ENCODE data around the gene ZIC4.

ZIC4 gene

GRCh38 chr3:147400111-147400510 is 6.2 kb downstream of the ZIC4 start:
- no peaks in the 10 kb centered on the region for H3K79me2 ChIP-seq (ENCODE audit: control insufficient read depth, insufficient read depth, low read length)
- H2BK120ac ChIP-seq (ENCODE audit: low read depth, low read length), result no peak overlapping the region
- H3K23ac ChIP-seq (ENCODE audit: low read length), result no peak overlapping the region
- H3K4me2 ChIP-seq (ENCODE audit: low read length), result no peak overlapping the region
- no peak overlapping the region for H2BK5ac ChIP-seq (ENCODE audit: low read length)
- no peak overlapping the region for H3K4ac ChIP-seq (ENCODE audit: low read depth, low read length)
- H3K9ac ChIP-seq (ENCODE audit: low read length), result no peak overlapping the region
- no peak overlapping the region for H4K8ac ChIP-seq (ENCODE audit: low read depth, low read length)
- no peak overlapping the region for H4K5ac ChIP-seq (ENCODE audit: low read length)
- H3K56ac ChIP-seq (ENCODE audit: low read length), result no peak overlapping the region
- H3K4me3 ChIP-seq (ENCODE audit: low read length), result no peak overlapping the region
- no peaks in the 10 kb centered on the region for H3K4me1 ChIP-seq (ENCODE audit: control insufficient read depth, low read depth, low read length)
- no peaks in the 10 kb centered on the region for H3K36me3 ChIP-seq (ENCODE audit: control insufficient read depth, insufficient read depth, low read length)
- no peak for DNase-seq
- H2BK15ac ChIP-seq (replicated peaks; ENCODE audit: low read depth), result no peak overlapping the region
- no peak overlapping the region for H2AK5ac ChIP-seq (ENCODE audit: low read length)
- H3K79me1 ChIP-seq (ENCODE audit: low read length), result no peaks in the 10 kb centered on the region
- no peak overlapping the region for H3K18ac ChIP-seq (ENCODE audit: low read length)
- H3K27ac ChIP-seq (ENCODE audit: low read depth, low read length), result no peak overlapping the region
- H3K27me3 ChIP-seq (ENCODE audit: insufficient read depth, low read length, poor library complexity), result peaks cover 68% of the 10 kb centered on the region

- no peaks in the 10 kb centered on the region for H3K79me1 ChIP-seq (ENCODE audit: low read length)
- peak; percentile 9 for DNase-seq
- no peaks in the 10 kb centered on the region for H3K36me3 ChIP-seq (ENCODE audit: control insufficient read depth, insufficient read depth, low read length)
- H2BK5ac ChIP-seq (ENCODE audit: low read length), result no peak overlapping the region
- H3K9ac ChIP-seq (ENCODE audit: low read length), result no peak overlapping the region
- H3K79me2 ChIP-seq (ENCODE audit: control insufficient read depth, insufficient read depth, low read length), result no peaks in the 10 kb centered on the region
- H3K4ac ChIP-seq (ENCODE audit: low read depth, low read length), result no peak overlapping the region
- no peak overlapping the region for H4K8ac ChIP-seq (ENCODE audit: low read depth, low read length)
- no peak overlapping the region for H2BK15ac ChIP-seq (replicated peaks; ENCODE audit: low read depth)
- no peak overlapping the region for H3K4me2 ChIP-seq (ENCODE audit: low read length)
- peaks cover 68% of the 10 kb centered on the region for H3K27me3 ChIP-seq (ENCODE audit: insufficient read depth, low read length, poor library complexity)
- H3K4me3 ChIP-seq (ENCODE audit: low read length), result no peak overlapping the region
- H2AK5ac ChIP-seq (ENCODE audit: low read length), result no peak overlapping the region
- no peak overlapping the region for H3K27ac ChIP-seq (ENCODE audit: low read depth, low read length)
- H2BK120ac ChIP-seq (ENCODE audit: low read depth, low read length), result no peak overlapping the region
- H3K23ac ChIP-seq (ENCODE audit: low read length), result no peak overlapping the region
- peaks cover 3% of the 10 kb centered on the region for H3K4me1 ChIP-seq (ENCODE audit: control insufficient read depth, low read depth, low read length)
- no peak overlapping the region for H3K18ac ChIP-seq (ENCODE audit: low read length)
- no CpG with 5 or more reads among the region's 2 CpGs for WGBS (ENCODE audit: extremely low coverage, insufficient coverage, low lambda C conversion rate)
- H4K5ac ChIP-seq (ENCODE audit: low read length), result no peak overlapping the region
- no peak overlapping the region for H3K56ac ChIP-seq (ENCODE audit: low read length)
Observed at GRCh38 chr3:147398813-147399534, 7.4 kb downstream of the ZIC4 start.

- H4K8ac ChIP-seq (ENCODE audit: low read depth, low read length), result no peak overlapping the region
- H2BK5ac ChIP-seq (ENCODE audit: low read length), result no peak overlapping the region
- H3K36me3 ChIP-seq (ENCODE audit: control insufficient read depth, insufficient read depth, low read length), result no peaks in the 10 kb centered on the region
- H3K79me1 ChIP-seq (ENCODE audit: low read length), result no peaks in the 10 kb centered on the region
- H3K4me1 ChIP-seq (ENCODE audit: control insufficient read depth, low read depth, low read length), result peaks cover 3% of the 10 kb centered on the region
- DNase-seq, result peak; percentile 73
- no peaks in the 10 kb centered on the region for H3K79me2 ChIP-seq (ENCODE audit: control insufficient read depth, insufficient read depth, low read length)
- H3K4me3 ChIP-seq (ENCODE audit: low read length), result no peak overlapping the region
- H3K27me3 ChIP-seq (ENCODE audit: insufficient read depth, low read length, poor library complexity), result peaks cover 61% of the 10 kb centered on the region
- H3K27ac ChIP-seq (ENCODE audit: low read depth, low read length), result no peak overlapping the region
- no peak overlapping the region for H2BK15ac ChIP-seq (replicated peaks; ENCODE audit: low read depth)
- H3K56ac ChIP-seq (ENCODE audit: low read length), result no peak overlapping the region
- H4K5ac ChIP-seq (ENCODE audit: low read length), result no peak overlapping the region
- peak overlapping the region; percentile 13 for H3K4me2 ChIP-seq (ENCODE audit: low read length)
- no peak overlapping the region for H3K23ac ChIP-seq (ENCODE audit: low read length)
- no CpG with 5 or more reads among the region's 46 CpGs for WGBS (ENCODE audit: extremely low coverage, insufficient coverage, low lambda C conversion rate)
- H3K18ac ChIP-seq (ENCODE audit: low read length), result no peak overlapping the region
- H3K9ac ChIP-seq (ENCODE audit: low read length), result no peak overlapping the region
- no peak overlapping the region for H3K4ac ChIP-seq (ENCODE audit: low read depth, low read length)
- no peak overlapping the region for H2BK120ac ChIP-seq (ENCODE audit: low read depth, low read length)
- no peak overlapping the region for H2AK5ac ChIP-seq (ENCODE audit: low read length)
Observed at GRCh38 chr3:147397875-147398812, 8.2 kb downstream of the ZIC4 start.

GRCh38 chr3:147397155-147397874 is 9.0 kb downstream of the ZIC4 start:
- Histone ChIP-seq H3K18ac (ENCODE audit: low read length) (no peak overlapping the region), H3K4ac (ENCODE audit: low read depth, low read length) (no peak overlapping the region), H3K4me1 (ENCODE audit: control insufficient read depth, low read depth, low read length) (peaks cover 6% of the 10 kb centered on the region), H2BK15ac (replicated peaks; ENCODE audit: low read depth) (no peak overlapping the region), H3K27ac (ENCODE audit: low read depth, low read length) (no peak overlapping the region), H3K4me2 (ENCODE audit: low read length) (peak overlapping the region; percentile 13), H2BK120ac (ENCODE audit: low read depth, low read length) (no peak overlapping the region), H3K4me3 (ENCODE audit: low read length) (no peak overlapping the region), H3K9ac (ENCODE audit: low read length) (no peak overlapping the region), H3K23ac (ENCODE audit: low read length) (no peak overlapping the region), H3K27me3 (ENCODE audit: insufficient read depth, low read length, poor library complexity) (peaks cover 61% of the 10 kb centered on the region), H2AK5ac (ENCODE audit: low read length) (no peak overlapping the region), H2BK5ac (ENCODE audit: low read length) (no peak overlapping the region), H4K5ac (ENCODE audit: low read length) (no peak overlapping the region), H3K79me1 (ENCODE audit: low read length) (no peaks in the 10 kb centered on the region), H3K36me3 (ENCODE audit: control insufficient read depth, insufficient read depth, low read length) (no peaks in the 10 kb centered on the region), H3K79me2 (ENCODE audit: control insufficient read depth, insufficient read depth, low read length) (no peaks in the 10 kb centered on the region), H3K56ac (ENCODE audit: low read length) (peak overlapping the region; percentile 44), H4K8ac (ENCODE audit: low read depth, low read length) (no peak overlapping the region)
- WGBS (ENCODE audit: extremely low coverage, insufficient coverage, low lambda C conversion rate), result no CpG with 5 or more reads among the region's 34 CpGs
- peak; percentile 86 for DNase-seq

- H3K56ac ChIP-seq (ENCODE audit: low read length), result no peak overlapping the region
- H3K79me1 ChIP-seq (ENCODE audit: low read length), result no peaks in the 10 kb centered on the region
- H2BK5ac ChIP-seq (ENCODE audit: low read length), result no peak overlapping the region
- H3K27me3 ChIP-seq (ENCODE audit: insufficient read depth, low read length, poor library complexity), result peaks cover 58% of the 10 kb centered on the region
- no peaks in the 10 kb centered on the region for H3K36me3 ChIP-seq (ENCODE audit: control insufficient read depth, insufficient read depth, low read length)
- no peak overlapping the region for H3K9ac ChIP-seq (ENCODE audit: low read length)
- H3K4me1 ChIP-seq (ENCODE audit: control insufficient read depth, low read depth, low read length), result peaks cover 6% of the 10 kb centered on the region
- DNase-seq, result no peak
- H4K5ac ChIP-seq (ENCODE audit: low read length), result no peak overlapping the region
- WGBS (ENCODE audit: extremely low coverage, insufficient coverage, low lambda C conversion rate), result no CpG with 5 or more reads among the region's 17 CpGs
- no peak overlapping the region for H3K4ac ChIP-seq (ENCODE audit: low read depth, low read length)
- no peak overlapping the region for H3K18ac ChIP-seq (ENCODE audit: low read length)
- no peak overlapping the region for H3K23ac ChIP-seq (ENCODE audit: low read length)
- no peak overlapping the region for H3K4me2 ChIP-seq (ENCODE audit: low read length)
- no peak overlapping the region for H3K27ac ChIP-seq (ENCODE audit: low read depth, low read length)
- no peak overlapping the region for H4K8ac ChIP-seq (ENCODE audit: low read depth, low read length)
- no peak overlapping the region for H2AK5ac ChIP-seq (ENCODE audit: low read length)
- no peak overlapping the region for H3K4me3 ChIP-seq (ENCODE audit: low read length)
- no peak overlapping the region for H2BK15ac ChIP-seq (replicated peaks; ENCODE audit: low read depth)
- H3K79me2 ChIP-seq (ENCODE audit: control insufficient read depth, insufficient read depth, low read length), result no peaks in the 10 kb centered on the region
- no peak overlapping the region for H2BK120ac ChIP-seq (ENCODE audit: low read depth, low read length)
Observed at GRCh38 chr3:147396712-147397046, 9.7 kb downstream of the ZIC4 start.

Measured in mesendoderm (in vitro differentiated cells).